Measurements from ENCODE around the gene RTEL1.
"Not testable (repeated sequence)": the region's sequence is repeated elsewhere in the genome, so short reads cannot be mapped to it uniquely, and the experiment has no call there.

The RTEL1 gene

DNA sequence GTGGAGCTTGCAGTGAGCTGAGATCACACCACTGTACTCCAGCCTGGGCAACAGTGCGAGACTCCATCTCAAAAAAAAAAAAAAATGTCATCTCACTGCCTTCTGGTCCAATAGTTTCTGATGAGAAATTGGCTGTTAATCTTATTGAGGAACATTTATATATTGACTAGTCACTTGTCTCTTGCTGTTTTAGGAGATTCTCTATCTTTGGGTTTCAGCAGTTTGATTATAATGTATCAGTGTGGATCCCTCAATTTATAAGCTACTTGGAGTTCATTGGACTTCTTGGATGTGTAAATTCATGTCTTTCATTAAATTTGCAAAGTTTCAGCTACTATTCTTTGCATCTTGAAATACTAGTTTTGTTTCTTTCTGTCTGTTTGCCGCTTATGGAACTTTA is 60.9 kb downstream of the RTEL1 start:
- DNase-seq (ENCODE audit: low read depth in 2 of 2), result no peak

DNA sequence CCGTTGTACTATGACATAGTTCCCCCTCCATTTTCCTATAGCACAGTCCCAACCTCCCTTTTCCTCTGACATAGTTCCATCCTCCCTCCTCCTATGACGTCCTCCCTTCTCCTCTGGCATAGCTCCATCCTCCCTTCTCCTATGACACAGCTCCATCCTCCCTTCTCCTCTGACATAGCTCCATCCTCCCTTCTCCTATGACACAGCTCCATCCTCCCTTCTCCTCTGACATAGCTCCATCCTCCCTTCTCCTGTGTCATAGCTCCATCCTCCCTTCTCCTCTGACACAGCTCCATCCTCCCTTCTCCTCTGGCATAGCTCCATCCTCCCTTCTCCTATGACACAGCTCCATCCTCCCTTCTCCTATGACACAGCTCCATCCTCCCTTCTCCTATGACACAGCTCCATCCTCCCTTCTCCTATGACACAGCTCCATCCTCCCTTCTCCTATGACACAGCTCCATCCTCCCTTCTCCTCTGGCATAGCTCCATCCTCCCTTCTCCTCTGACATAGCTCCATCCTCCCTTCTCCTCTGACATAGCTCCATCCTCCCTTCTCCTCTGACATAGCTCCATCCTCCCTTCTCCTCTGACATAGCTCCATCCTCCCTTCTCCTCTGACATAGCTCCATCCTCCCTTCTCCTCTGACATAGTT is 65.0 kb downstream of the RTEL1 start:
- DNase-seq (ENCODE audit: low read depth in 2 of 2), result not testable (repeated sequence)

DNA sequence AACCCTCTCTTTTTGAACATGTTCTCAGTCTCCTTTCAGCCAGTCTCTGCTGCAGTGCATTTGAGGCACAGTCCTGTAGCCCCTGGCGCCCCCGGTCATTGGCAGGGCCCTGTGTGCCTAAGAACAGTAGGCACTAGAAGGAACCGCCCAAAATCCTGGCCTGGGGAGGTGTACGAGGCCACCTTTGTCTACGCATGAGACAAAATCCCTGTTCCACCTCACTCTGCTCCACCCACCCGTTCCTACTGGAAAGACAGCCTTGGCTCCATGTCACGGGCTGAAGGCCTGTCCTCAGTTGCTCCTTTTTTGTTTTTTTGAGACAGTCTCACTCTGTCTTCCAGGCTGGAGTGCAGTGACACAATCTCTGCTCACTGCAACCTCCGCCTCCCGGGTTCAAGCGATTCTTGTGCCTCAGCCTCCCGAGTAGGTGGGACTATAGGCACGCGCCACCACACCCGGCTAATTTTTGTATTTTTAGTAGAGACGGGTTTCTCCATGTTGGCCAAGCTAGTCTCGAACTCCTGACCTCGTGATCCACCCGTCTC is 72.1 kb downstream of the RTEL1 start:
- not testable (repeated sequence) for DNase-seq (ENCODE audit: low read depth in 2 of 2)

DNA sequence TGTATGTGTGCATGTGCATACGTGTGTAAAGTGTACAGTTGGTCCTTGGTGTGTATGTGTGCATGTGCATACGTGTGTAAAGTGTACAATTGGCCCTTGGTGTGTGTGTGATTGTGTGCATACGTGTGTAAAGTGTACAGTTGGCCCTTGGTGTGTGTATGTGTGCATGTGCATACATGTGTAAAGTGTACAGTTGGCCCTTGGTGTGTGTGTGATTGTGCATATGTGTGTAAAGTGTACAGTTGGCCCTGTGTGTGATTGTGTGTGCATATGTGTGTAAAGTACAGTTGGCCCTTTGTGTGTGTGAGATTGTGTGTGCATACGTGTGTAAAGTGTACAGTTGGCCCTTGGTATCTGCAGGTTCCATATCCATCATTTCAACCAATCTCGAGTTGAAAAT is 73.3 kb downstream of the RTEL1 start:
- DNase-seq (ENCODE audit: low read depth in 2 of 2), result no peak

DNA sequence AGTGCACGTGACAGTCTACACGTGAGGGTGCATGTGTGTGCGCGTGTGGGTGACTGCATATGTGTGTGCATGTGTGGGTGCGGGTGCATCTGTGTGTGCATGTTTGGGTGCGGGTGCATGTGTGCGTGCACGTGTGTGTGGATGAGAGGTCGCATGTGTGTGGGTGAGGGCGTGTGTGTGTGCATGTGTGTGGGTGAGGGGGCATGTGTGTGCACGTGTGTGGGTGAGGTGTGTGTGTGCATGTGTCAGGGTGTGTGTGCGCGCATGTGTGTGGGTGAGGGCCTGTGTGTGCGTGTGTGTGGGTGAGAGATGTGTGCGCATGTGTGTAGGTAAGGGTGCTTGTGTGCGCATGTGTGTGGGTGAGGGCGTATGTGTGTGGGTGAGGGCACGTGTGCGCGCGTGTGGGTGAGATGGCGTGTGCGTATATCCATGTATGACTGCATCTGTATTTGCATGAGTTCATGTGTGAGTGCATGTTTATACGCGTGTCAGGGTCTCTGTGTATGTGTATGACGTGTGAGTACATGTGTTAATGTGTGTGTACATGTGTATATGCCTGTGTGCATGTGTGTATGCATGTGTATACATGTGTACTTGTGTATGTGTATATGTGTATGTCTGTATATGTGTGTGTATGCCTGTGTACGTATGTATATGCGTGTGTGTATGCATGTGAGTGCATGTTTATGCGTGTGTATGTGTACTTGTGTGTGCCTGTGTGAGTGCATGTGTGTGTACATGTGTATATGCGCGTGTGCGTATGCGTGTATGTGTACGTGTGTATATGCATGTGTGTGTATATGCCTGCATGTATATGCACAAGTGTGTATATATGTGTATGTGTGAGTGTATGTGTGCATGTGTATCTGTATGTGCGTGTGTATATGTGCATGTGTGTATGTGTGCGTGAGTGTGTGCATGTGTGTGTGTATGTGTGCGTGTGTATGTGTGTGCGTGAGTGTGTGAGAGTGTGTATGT is 74.3 kb downstream of the RTEL1 start:
- no peak for DNase-seq (ENCODE audit: low read depth in 2 of 2)

DNA sequence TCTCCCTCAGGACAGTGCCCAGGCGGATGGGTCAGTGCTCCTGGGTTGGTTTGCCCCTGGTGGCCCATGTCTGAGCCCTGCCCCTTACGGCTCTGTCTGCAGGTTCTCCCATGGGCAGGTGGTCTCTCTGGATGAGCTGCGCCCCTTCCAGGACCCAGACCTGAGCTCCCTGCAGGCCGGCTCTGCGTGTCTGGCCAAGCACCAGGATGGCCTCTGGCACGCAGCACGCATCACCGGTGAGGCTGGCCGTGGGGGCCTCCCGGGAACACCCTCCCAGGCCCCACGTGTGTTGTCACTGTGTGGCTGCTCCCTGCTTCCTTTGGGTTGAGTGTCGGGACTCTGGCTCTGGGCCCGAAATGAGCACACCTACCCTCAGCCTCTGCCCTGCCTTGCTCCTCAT is 75.0 kb downstream of the RTEL1 start:
- no peak for DNase-seq (ENCODE audit: low read depth in 2 of 2)

DNA sequence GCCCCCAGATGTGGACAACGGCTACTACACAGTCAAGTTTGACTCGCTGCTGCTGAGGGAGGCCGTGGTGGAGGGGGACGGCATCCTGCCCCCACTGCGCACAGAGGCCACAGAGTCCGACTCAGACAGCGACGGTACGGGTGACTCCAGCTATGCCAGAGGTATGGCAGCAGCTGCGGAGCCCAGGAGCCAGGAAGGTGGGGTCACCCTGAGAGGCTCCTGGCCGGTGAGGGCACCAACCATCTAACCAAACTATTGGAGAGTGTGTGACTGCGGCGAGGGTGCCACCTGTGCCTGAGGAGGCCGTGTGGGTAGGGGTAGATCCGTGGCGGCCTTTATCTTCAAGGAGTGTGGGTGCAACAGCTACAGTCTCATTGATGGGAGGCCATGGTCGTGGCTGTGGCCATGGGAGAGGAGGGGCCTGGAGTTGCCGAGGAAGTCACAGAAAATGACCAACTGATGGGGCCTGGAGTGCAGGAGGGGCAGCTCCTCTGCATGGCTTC is 75.5 kb downstream of the RTEL1 start:
- DNase-seq (ENCODE audit: low read depth in 2 of 2), result no peak

DNA sequence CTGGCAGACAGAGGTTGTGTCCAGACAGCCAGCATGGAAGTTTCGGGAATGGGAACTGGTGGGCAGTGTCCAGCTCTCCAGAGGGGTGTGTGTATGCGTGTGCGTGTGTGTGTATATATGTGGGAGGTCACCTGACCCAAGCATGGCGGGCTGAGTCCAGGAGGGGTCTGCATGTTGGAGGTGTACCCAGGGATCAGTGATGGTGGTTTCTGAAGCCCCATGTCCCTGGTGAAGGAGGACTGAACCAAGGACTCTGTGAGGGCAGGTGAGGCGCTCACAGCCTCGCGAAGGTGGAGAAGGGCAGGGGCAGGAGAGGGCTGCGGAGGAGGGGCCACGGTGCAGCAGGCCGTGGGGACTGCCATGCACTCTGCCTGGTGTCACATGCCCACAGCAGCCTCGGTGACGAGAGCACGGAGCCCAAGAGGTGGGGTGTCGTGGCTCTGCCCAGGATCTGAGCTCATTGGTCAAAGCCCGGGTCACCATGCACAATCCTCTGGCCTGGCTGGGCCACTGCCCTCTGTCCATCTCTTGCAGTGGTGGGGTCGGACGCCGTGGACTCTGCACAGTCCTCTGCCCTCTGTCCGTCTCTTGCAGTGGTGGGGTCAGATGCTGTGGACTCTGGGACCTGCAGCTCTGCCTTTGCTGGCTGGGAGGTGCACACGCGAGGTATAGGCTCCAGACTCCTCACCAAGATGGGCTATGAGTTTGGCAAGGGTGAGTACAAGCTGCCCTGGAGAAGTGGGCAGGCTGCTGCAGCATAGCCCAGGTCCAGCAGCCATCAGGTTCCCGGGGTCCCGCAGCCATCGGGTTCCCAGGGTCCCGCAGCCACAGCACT is 76.2 kb downstream of the RTEL1 start:
- no peak for DNase-seq (ENCODE audit: low read depth in 2 of 2)

DNA sequence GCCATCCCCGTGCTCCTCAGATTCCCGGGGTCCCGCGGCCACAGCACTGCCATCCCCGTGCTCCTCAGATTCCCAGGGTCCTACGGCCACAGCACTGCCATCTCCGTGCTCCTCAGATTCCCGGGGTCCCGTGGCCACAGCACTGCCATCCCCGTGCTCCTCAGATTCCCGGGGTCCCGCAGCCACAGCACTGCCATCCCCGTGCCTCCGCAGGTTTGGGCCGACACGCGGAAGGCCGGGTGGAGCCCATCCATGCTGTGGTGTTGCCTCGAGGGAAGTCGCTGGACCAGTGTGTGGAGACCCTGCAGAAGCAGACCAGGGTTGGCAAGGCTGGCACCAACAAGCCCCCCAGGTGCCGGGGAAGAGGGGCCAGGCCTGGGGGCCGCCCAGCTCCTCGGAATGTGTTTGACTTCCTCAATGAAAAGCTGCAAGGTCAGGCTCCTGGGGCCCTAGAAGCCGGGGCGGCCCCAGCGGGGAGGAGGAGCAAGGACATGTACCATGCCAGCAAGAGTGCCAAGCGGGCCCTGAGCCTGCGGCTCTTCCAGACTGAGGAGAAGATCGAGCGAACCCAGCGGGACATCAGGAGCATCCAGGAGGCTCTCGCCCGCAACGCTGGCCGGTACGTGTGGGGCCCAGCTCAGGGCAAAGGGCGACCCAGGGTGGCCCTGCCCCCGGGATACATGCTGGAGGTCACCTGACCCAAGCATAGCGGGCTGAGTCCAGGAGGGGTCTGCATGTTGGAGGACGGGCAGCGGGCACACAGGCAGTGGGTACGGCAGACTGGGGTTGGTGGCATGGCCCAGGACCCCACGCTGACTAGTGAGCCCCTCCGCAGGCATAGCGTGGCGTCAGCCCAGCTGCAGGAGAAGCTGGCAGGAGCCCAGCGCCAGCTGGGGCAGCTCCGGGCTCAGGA is 77.1 kb downstream of the RTEL1 start:
- DNase-seq (ENCODE audit: low read depth in 2 of 2), result no peak

DNA sequence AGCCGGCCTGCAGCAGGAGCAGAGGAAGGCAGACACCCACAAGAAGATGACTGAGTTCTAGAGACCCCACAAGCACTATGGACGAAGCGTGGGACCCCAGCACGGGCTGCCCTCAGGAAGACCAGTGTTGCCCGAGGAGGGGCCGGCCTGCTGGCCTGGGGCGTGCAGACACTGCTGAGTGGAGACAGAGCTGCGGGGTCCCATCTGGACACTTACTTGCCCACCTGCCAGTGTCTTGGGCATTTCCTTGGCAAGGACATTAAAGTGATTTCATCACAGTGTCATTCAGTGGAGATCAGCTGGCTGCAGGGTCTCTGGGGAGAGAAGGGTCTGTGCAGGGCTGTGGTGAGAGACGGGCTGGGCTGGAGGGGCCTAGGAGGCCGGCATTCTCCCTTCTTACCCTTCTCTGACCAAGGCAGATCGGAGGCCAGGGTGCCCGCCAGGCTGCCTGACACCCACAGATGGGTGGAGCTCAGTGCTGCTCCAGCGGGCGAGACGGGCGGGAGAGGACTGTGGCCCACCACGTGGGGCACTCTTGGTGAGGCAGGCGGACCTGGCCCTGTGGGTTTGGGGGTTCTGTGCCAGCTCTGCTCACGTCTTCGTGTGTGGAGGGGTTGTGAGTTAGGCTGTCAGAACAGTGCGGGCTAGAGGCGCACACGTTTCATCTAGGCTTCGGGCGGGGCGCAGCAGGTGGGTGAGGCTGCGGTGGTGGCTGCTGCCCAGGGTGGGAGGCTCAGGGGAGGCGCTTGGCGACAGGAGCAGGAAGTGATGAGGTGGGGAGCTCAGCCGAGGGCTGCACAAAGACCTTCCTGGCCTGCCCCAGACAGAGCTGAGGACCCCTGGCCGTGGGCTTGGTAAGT is 78.0 kb downstream of the RTEL1 start, which contains the start of gene LIME1:
Gene LIME1, plus strand, starts transcription at position 806 of the 860 bp plus-strand sequence. CDS start 886 bp downstream, outside the sequence.
- peak; percentile 51 to 65 for DNase-seq (ENCODE audit: low read depth in 2 of 2)

DNA sequence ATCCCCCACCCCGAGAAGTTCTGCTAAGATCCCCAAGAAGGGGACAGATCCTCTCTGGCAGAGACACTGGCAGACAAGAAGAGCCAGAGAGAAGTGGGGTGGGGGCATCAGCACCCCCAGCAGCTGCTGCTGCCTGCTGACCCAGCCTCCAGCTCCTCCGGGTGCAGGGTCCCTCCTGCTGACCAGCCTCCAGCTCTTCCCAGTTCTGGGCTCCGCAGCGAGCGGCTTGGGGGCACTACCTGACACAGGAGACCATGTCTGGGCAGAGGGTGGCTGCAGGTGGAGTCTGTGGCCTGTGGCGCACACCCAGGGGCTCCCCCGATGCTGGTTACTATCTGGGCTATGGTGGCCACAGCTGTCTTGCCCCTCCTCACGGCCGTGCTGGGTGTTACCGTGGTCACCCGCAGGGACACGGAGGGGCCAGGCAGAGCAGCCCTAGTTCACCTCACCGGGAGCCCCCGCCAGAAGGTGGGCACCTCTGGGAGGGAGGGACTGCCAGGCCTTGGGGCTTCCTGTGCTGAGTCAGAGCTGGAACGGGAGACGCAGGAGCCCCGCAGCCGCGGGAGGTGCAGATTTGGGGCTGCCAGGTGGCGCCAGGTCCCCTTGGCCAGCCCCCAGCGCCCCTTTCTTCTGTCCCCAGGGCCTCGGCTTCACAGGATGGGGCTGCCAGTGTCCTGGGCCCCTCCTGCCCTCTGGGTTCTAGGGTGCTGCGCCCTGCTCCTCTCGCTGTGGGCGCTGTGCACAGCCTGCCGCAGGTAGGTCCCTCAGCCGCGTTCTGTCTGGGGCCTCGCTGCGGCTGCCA is 79.0 kb downstream of the RTEL1 start:
- no peak for DNase-seq (ENCODE audit: low read depth in 2 of 2)

DNA sequence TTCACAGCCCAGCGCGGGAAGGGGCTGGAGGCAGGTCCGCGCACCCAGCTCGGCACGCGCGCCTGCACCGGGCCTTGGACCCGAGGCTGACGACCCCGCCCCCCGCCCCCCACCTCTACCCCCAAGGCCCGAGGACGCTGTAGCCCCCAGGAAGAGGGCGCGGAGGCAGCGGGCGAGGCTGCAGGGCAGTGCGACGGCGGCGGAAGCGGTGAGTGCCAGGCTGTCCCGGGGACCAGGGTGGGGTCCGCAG is 79.5 kb downstream of the RTEL1 start:
- no peak for DNase-seq (ENCODE audit: low read depth in 2 of 2)

DNA sequence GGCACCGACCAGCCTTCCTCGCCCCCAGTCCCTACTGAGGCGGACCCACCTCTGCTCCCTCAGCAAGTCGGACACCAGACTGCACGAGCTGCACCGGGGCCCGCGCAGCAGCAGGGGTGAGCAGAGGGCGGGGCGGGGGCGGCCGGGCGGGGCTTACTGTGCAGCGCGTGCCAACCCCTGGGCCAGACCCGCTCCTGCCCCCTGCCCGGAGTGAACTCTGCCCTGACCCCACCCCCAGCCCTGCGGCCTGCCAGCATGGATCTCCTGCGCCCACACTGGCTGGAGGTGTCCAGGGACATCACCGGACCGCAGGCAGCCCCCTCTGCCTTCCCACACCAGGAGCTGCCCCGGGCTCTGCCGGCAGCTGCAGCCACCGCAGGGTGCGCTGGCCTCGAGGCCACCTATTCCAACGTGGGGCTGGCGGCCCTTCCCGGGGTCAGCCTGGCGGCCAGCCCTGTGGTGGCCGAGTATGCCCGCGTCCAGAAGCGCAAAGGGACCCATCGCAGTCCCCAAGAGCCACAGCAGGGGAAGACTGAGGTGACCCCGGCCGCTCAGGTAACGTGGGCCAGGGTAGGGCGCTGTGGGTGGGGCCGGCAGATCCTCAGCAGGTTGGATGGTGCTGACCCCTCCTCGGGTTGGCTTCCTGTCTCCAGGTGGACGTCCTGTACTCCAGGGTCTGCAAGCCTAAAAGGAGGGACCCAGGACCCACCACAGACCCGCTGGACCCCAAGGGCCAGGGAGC is 80.0 kb downstream of the RTEL1 start:
- DNase-seq (ENCODE audit: low read depth in 2 of 2), result no peak

DNA sequence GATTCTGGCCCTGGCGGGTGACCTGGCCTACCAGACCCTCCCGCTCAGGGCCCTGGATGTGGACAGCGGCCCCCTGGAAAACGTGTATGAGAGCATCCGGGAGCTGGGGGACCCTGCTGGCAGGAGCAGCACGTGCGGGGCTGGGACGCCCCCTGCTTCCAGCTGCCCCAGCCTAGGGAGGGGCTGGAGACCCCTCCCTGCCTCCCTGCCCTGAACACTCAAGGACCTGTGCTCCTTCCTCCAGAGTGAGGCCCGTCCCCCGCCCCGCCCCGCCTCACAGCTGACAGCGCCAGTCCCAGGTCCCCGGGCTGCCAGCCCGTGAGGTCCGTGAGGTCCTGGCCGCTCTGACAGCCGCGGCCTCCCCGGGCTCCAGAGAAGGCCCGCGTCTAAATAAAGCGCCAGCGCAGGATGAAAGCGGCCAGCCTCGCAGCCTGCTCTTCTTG is 80.6 kb downstream of the RTEL1 start:
- DNase-seq (ENCODE audit: low read depth in 2 of 2), result no peak

DNA sequence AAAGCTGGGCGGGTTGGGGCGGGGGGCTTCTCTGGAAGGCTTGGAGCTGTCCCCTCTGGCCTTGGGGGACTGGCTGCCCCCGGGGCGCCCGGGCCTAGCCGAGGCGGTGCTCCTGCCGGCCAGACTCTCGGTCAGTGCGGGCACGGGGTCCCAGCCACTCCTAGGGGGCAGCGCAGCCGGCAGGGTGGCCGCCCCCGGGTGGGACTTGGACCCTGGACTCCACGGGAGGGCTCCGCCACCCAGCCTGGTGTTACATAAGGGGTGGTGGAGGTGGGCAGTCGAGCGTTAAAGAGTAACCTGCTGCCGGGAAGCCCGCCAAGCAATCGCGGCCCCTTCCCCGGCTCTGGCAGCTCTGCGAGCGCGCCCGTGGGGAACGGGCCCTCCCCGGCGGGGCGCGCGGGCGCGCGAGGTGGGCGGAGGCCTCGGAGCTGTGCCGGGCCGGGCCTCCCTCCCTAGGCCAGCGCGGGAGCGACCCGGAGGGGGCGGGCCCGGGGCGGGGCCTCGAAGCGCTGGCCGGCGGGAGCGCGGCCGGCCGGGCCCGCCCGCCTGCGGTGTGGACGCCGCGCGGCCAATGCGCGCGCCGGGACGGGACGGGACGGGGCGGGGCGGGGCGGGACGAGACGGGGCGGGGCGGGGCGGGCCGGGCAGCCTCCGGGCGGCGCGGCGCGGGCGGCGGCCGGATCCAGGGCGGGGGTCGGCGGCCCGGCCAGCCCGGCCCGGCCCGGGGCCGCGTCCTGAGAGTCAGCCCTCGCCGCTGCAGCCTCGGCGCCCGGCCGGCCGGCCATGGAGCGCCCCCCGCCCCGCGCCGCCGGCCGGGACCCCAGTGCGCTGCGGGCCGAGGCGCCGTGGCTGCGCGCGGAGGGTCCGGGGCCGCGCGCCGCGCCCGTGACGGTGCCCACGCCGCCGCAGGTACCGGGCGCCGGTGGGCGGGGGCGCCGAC is 81.3 kb downstream of the RTEL1 start, which contains the start of gene SLC2A4RG:
Gene SLC2A4RG, plus strand, starts transcription at position 647 of the 940 bp plus-strand sequence. Its CDS starts 137 bp downstream, at position 784.
- no peak for DNase-seq (ENCODE audit: low read depth in 2 of 2)

DNA sequence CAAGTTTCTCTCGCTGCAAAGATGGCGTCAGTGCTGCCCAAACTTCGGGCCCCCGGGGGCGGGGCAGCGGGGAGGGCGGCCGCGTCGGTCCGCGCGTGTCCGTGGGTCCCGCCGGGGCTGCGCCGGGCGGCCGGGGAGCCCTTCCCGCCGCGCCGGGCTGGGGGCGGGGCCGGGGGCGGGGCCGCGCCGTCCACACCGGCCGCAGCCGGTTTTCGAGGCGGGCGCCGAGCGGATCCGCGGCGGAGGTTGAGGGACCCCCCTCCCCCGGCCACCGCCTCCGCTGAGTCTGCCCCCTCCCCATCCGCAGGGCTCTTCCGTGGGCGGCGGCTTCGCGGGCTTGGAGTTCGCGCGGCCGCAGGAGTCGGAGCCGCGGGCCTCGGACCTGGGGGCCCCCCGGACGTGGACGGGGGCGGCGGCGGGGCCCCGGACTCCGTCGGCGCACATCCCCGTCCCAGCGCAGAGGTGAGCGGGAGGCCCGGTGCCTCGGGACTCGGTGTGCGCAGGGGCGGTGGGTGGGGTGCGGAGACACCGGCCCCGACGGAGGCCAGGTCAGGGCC is 82.0 kb downstream of the RTEL1 start:
- no peak for DNase-seq (ENCODE audit: low read depth in 2 of 2)
